HepG2 (cell line): ENCODE measurements around the gene WNT2. TPM values are rescaled to one million over a fixed set of nuclear protein-coding genes. Genes with fewer than 3 reads are reported as not detected.

ENCODE experiments used
- ARID5B ChIP-seq: IDR thresholded peaks from 2 replicates; pipeline ENCODE4 v1.4.0; 2020; ENCODE audit warnings: mild to moderate bottlenecking, missing genetic modification reagents
- KIAA2018 ChIP-seq: sonication (generic); formaldehyde crosslinking; IDR thresholded peaks from 2 replicates; pipeline ENCODE4 v1.5.0; 2020; ENCODE audit warnings: mild to moderate bottlenecking, missing genetic modification reagents, borderline replicate concordance
- polyA plus RNA-seq, 8 experiments: library from polyadenylated mRNA; depleted of rRNA in 3 of 8; stranded (reverse) in 7 of 8; unstranded in 1 of 8; fragments of >200 nt; fragmentation: Illumina TruSeq in 4 of 8; extraction: Trizol in 4 of 8; gene quantifications; 2 replicates each; pipeline versions ENCODE4 v1.2.1 to v1.2.3, GENCODE V29; 2011 to 2016; ENCODE audit warnings: low read depth in 4 of 8, missing spikeins in 1 of 8, mixed read lengths in 1 of 8; ENCODE audit not compliant: insufficient read depth in 1 of 8
- total RNA-seq, 5 experiments: library from RNA; depleted of rRNA; stranded (reverse); fragments of >200 nt; fragmentation: Illumina TruSeq; extraction: Trizol; gene quantifications; 2 replicates each; pipeline ENCODE4 v1.2.3, GENCODE V29; 2016; ENCODE audit warnings: low read depth in 1 of 5

Gene WNT2
- total and polyA plus RNA-seq, 2 of the 13 experiments (the other 11 are each of a cell fraction or from before 2014, with no cell fraction given): not detected

GRCh38 chr7:117227091-117227490 lies 95.8 kb downstream of the WNT2 start (continued):
- no peak for TF ChIP-seq ARID5B (CRISPR knock-in tag)
- TF ChIP-seq KIAA2018 (CRISPR knock-in tag): no peak
- TF ChIP-seq, all 625 proteins: peak for 0
